HCT116 (cell line): ENCODE results near the gene SNN. TPM values are rescaled to one million over a fixed set of nuclear protein-coding genes. Genes with fewer than 3 reads are reported as not detected.

Experiments used
- ATAC-seq: fragments of 200-7000 bp; cut with Tn5 transposase; 2 replicates; pipeline ENCODE4 v1.9.1; 2020; ENCODE audit warnings: mild to moderate bottlenecking, moderate library complexity
- BruUV-seq: library from RNA; stranded (reverse); fragments of 400-500 nt; replicated peaks from 2 replicates; lab custom pipeline; 2021; lab: Mats Ljungman, UMichigan
- CTCF ChIA-PET: fragments of 300-600 bp; sonication (Branson Sonifier 250); formaldehyde crosslinking; loops from one replicate; lab custom pipeline; 2021; ENCODE audit warnings: antibody characterized with exemption; lab: Charles Lee
- POLR2A ChIA-PET: fragments of 300-600, 350-600 bp; sonication (Branson Sonifier 250); formaldehyde crosslinking; loops from one replicate; lab custom pipeline; 2021; ENCODE audit warnings: antibody characterized with exemption; lab: Charles Lee
- RAD21 ChIA-PET, 2 experiments: fragments of 300-600 bp; sonication (Branson Sonifier 250); formaldehyde crosslinking; loops; one replicate each; lab custom pipeline; 2023; ENCODE audit warnings: low total read pairs in 2 of 2; ENCODE audit not compliant: uncharacterized antibody in 2 of 2, unreplicated experiment in 2 of 2, low non-redundant PET in 1 of 2; lab: Charles Lee
- DNase-seq: peaks from one replicate; pipeline ENCODE4 v3.0.0-alpha.2; 2010; ENCODE audit warnings: low read depth, low spot score
- H2AFZ ChIP-seq: fragments of 200-600 bp; shearing (Covaris generic), sonication (generic); 2 replicates; pipeline ENCODE4 v1.6.1; 2017; ENCODE audit warnings: low read depth, mixed run types, mixed read lengths, antibody characterized with exemption, low read length; ENCODE audit not compliant: poor library complexity, severe bottlenecking
- H3K27ac ChIP-seq: 2 replicates; pipeline ENCODE4 v1.5.1; 2012; ENCODE audit warnings: low read depth, low read length
- H3K27me3 ChIP-seq: fragments of 200-600 bp; sonication (generic); 2 replicates; pipeline ENCODE4 v1.6.1; 2016; ENCODE audit warnings: mixed run types, low read length, mixed read lengths; ENCODE audit not compliant: insufficient read depth
- H3K36me3 ChIP-seq, 2 experiments: fragments of 200-500 bp in 1 of 2; fragments of 200-600 bp in 1 of 2; sonication (Bioruptor generic) in 1 of 2; sonication (generic) in 1 of 2; 2 replicates each; pipeline versions ENCODE4 v1.5.1 to v1.6.1; 2014 to 2016; ENCODE audit warnings: low read length in 2 of 2, inconsistent platforms in 1 of 2, mixed read lengths in 1 of 2, mixed run types in 1 of 2; ENCODE audit not compliant: insufficient read depth in 2 of 2, control insufficient read depth in 1 of 2
- H3K4me1 ChIP-seq, 2 experiments: fragments of 200-600 bp in 1 of 2; sonication (generic) in 1 of 2; 2 replicates each; pipeline versions ENCODE4 v1.5.1 to v1.6.1; 2012 to 2017; ENCODE audit warnings: low read length in 2 of 2, inconsistent platforms in 1 of 2, mild to moderate bottlenecking in 1 of 2, mixed read lengths in 1 of 2, mixed run types in 1 of 2, moderate library complexity in 1 of 2; ENCODE audit not compliant: insufficient read depth in 2 of 2, control insufficient read depth in 1 of 2
- H3K4me2 ChIP-seq: fragments of 200-600 bp; sonication (generic); 2 replicates; pipeline ENCODE4 v1.6.1; 2017; ENCODE audit warnings: mixed run types, low read length, mixed read lengths
- H3K4me3 ChIP-seq, 2 experiments: fragments of 200-600 bp in 1 of 2; sonication (generic) in 1 of 2; replicated peaks in 1 of 2; 2 replicates each; pipeline ENCODE4 v1.5.1; 2011 to 2016; ENCODE audit warnings: low read length in 2 of 2, control low read depth in 1 of 2, low read depth in 1 of 2, mild to moderate bottlenecking in 1 of 2, mixed read lengths in 1 of 2, mixed run types in 1 of 2
- H3K79me2 ChIP-seq: fragments of 200-600 bp; sonication (generic); 2 replicates; pipeline ENCODE4 v1.6.1; 2017; ENCODE audit warnings: mild to moderate bottlenecking, mixed run types, low read length, moderate library complexity, mixed read lengths; ENCODE audit not compliant: insufficient read depth
- H3K9ac ChIP-seq: fragments of 200-600 bp; sonication (generic); 2 replicates; pipeline ENCODE4 v1.6.1; 2016; ENCODE audit warnings: low read length, mixed read lengths
- H3K9me2 ChIP-seq: fragments of 200-600 bp; sonication (generic), shearing (Covaris generic); 2 replicates; pipeline ENCODE4 v1.6.1; 2017; ENCODE audit warnings: mixed run types, mild to moderate bottlenecking, moderate library complexity; ENCODE audit not compliant: insufficient read depth
- H3K9me3 ChIP-seq, 2 experiments: fragments of 200-500 bp in 1 of 2; fragments of 200-600 bp in 1 of 2; sonication (Bioruptor generic) in 1 of 2; sonication (generic) in 1 of 2; 2 replicates each; pipeline ENCODE4 v1.6.1; 2014 to 2017; ENCODE audit warnings: low read length in 2 of 2, mixed read lengths in 2 of 2, inconsistent platforms in 1 of 2, low read depth in 1 of 2, mild to moderate bottlenecking in 1 of 2, mixed run types in 1 of 2, moderate library complexity in 1 of 2; ENCODE audit not compliant: control insufficient read depth in 1 of 2, insufficient read depth in 1 of 2
- H4K20me1 ChIP-seq: fragments of 200-600 bp; sonication (generic), shearing (Covaris generic); 2 replicates; pipeline ENCODE4 v1.6.1; 2017; ENCODE audit warnings: mixed run types, mild to moderate bottlenecking, moderate library complexity; ENCODE audit not compliant: insufficient read depth
- CBX3 ChIP-seq: IDR thresholded peaks from 2 replicates; pipeline ENCODE4 v1.6.1; 2012; ENCODE audit warnings: low read depth
- CEBPB ChIP-seq: IDR thresholded peaks from 2 replicates; pipeline ENCODE4 v1.6.1; 2012; ENCODE audit warnings: low read depth
- CTCF ChIP-seq, 3 experiments: fragments of 200-600 bp in 1 of 3; sonication (generic) in 1 of 3; IDR thresholded peaks in 2 of 3; conservative IDR thresholded peaks in 1 of 3; 2 replicates each; pipeline ENCODE4 v1.5.1; 2012 to 2017; ENCODE audit warnings: low read depth in 2 of 3, low read length in 2 of 3, antibody characterized with exemption in 1 of 3, borderline replicate concordance in 1 of 3, control low read depth in 1 of 3, mild to moderate bottlenecking in 1 of 3, mixed read lengths in 1 of 3, mixed run types in 1 of 3, moderate library complexity in 1 of 3; ENCODE audit not compliant: insufficient read depth in 1 of 3
- ELF1 ChIP-seq: IDR thresholded peaks from 2 replicates; pipeline ENCODE4 v1.6.1; 2012; ENCODE audit warnings: low read depth, borderline replicate concordance
- FOSL1 ChIP-seq: IDR thresholded peaks from 2 replicates; pipeline ENCODE4 v1.6.1; 2012; ENCODE audit warnings: low read depth
- POLR2A ChIP-seq: IDR thresholded peaks from 2 replicates; pipeline ENCODE4 v1.7.0; 2011; ENCODE audit warnings: borderline replicate concordance; ENCODE audit not compliant: insufficient read depth, insufficient read length; ENCODE audit errors: extremely low read depth
- POLR2AphosphoS5 ChIP-seq: IDR thresholded peaks from 2 replicates; pipeline ENCODE4 v1.6.1; 2011; ENCODE audit warnings: mild to moderate bottlenecking, low read depth, low read length, moderate library complexity
- ZNF274 ChIP-seq: fragments of 200-500 bp; sonication (Bioruptor generic); IDR thresholded peaks from 2 replicates; pipeline ENCODE4 v1.6.1; 2014; ENCODE audit warnings: mild to moderate bottlenecking, low read depth, low read length, inconsistent platforms
- intact Hi-C: fragments of 100-400 bp; cut with micrococcal nuclease; formaldehyde crosslinking; loops from 2 replicates; pipeline ENCODE4 v1.10.0; 2022
- total RNA-seq: library from RNA; stranded (reverse); gene quantifications from one replicate; pipeline ENCODE4 v1.2.1, GENCODE V29; 2021; ENCODE audit not compliant: unreplicated experiment
- TF ChIP-seq, protein P1 (sequence below): IDR thresholded peaks from 2 replicates; pipeline ENCODE4 v1.6.1; 2011; ENCODE audit warnings: mild to moderate bottlenecking, low read length, moderate library complexity; ENCODE audit not compliant: insufficient replicate concordance; ENCODE audit errors: extremely low read depth
- TF ChIP-seq, protein P2 (sequence below): IDR thresholded peaks from 2 replicates; pipeline ENCODE4 v1.6.1; 2012

The SNN gene
- total RNA-seq, 1 experiment from 2014 or later = 12.2 TPM

DNA sequence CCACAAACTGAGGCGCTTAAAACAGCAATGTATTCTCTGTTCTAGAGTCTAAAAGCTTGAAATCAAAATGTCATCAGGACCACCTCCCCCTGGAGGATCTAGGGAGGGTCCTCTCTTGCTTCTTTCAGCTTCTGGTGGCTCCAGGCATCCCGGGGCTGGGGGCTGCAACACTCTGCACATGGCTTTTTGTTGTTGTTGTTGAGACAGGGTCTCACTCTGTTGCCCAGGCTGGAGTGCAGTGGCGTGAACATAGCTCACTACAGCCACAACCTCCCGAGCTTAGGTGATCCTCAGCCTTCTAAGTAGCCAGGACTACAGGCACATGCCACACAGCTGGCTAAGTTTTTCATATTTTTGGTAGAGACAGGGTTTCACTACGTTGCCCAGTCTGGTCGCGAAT is 37.0 kb upstream of the SNN start:
- no peaks in the 10 kb centered on the region for H3K9me2 ChIP-seq
- H3K9ac ChIP-seq = no peak overlapping the region
- H3K36me3 ChIP-seq = no peaks in the 10 kb centered on the region
- H4K20me1 ChIP-seq = no peaks in the 10 kb centered on the region
- no peaks in the 10 kb centered on the region for H3K9me3 ChIP-seq
- ChIA-PET POLR2A (interaction anchor here (2.2 kb wide), 1 partner anchor 9 kb away, joined by 5 read pairs; no protein-coding TSS in a partner anchor), RAD21 (no interaction called here), CTCF (interaction anchor here (1.2 kb wide), 1 partner anchor 99 kb away, joined by 4 read pairs; no protein-coding TSS in a partner anchor)
- DNase-seq (no peak), ATAC-seq (no peak)
- H3K4me1 ChIP-seq = peaks cover 26 to 53% of the 10 kb centered on the region in 2 experiments
- H3K4me3 ChIP-seq = no peak overlapping the region
- H3K4me2 ChIP-seq = no peak overlapping the region
- TF ChIP-seq POLR2A (no peak), ZNF274 (no peak), CTCF (IDR thresholded peaks at IDR 0.05 in 2 of 3, conservative IDR thresholded peaks at IDR 0.05 in 1 of 3; ENCODE audit: borderline replicate concordance in 1 of 3, insufficient read depth in 1 of 3, low read depth in 2 of 3, low read length in 2 of 3) (no peak), CEBPB (no peak), CBX3 (no peak), POLR2AphosphoS5 (no peak), FOSL1 (no peak), ELF1 (no peak)
- TF ChIP-seq, protein P1, sequence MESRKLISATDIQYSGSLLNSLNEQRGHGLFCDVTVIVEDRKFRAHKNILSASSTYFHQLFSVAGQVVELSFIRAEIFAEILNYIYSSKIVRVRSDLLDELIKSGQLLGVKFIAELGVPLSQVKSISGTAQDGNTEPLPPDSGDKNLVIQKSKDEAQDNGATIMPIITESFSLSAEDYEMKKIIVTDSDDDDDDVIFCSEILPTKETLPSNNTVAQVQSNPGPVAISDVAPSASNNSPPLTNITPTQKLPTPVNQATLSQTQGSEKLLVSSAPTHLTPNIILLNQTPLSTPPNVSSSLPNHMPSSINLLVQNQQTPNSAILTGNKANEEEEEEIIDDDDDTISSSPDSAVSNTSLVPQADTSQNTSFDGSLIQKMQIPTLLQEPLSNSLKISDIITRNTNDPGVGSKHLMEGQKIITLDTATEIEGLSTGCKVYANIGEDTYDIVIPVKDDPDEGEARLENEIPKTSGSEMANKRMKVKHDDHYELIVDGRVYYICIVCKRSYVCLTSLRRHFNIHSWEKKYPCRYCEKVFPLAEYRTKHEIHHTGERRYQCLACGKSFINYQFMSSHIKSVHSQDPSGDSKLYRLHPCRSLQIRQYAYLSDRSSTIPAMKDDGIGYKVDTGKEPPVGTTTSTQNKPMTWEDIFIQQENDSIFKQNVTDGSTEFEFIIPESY = no peak
- TF ChIP-seq, protein P2, sequence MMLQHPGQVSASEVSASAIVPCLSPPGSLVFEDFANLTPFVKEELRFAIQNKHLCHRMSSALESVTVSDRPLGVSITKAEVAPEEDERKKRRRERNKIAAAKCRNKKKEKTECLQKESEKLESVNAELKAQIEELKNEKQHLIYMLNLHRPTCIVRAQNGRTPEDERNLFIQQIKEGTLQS = no peak
- H2AFZ ChIP-seq = no peak overlapping the region
- no peaks in the 10 kb centered on the region for H3K79me2 ChIP-seq
- no peaks in the 10 kb centered on the region for H3K27me3 ChIP-seq
- BruUV-seq = no TSS peak
- intact Hi-C loops = no loop called here
- H3K27ac ChIP-seq = no peak overlapping the region
